HepG2 (cell line): ENCODE data around the gene SORD. TPM values are rescaled to one million over a fixed set of nuclear protein-coding genes. Genes with fewer than 3 reads are reported as not detected.

Source experiments
- ATAC-seq: fragments of 200-7000 bp; cut with Tn5 transposase; 3 replicates; pipeline ENCODE4 v1.9.1; 2020; ENCODE audit warnings: mild to moderate bottlenecking, moderate library complexity
- BruUV-seq: library from RNA; stranded (reverse); fragments of 400-500 nt; replicated peaks from 2 replicates; lab custom pipeline; 2021; lab: Mats Ljungman, UMichigan
- CTCF ChIA-PET: fragments of 300-600 bp; formaldehyde crosslinking; extraction: SDS; loops from one replicate; lab custom pipeline; 2021; ENCODE audit warnings: low total read pairs, inconsistent platforms, low intra/inter-chr PET ratio; lab: Yijun Ruan, JAX
- POLR2A ChIA-PET: fragments of 350-600 bp; sonication (Branson Sonifier 250); formaldehyde crosslinking; loops from one replicate; lab custom pipeline; 2020; ENCODE audit warnings: antibody characterized with exemption, inconsistent platforms; lab: Yijun Ruan, JAX
- DNase-seq: peaks from one replicate; pipeline ENCODE4 v3.0.0-alpha.2; 2015; ENCODE audit warnings: low spot score
- FAIRE-seq: peaks from 3 replicates; lab custom pipeline; 2011; peaks lifted over from hg19 to GRCh38; lab: Jason Lieb, UNC
- H2AFZ ChIP-seq: one replicate; pipeline ENCODE4 v1.6.1; 2011; ENCODE audit warnings: low read length, inconsistent platforms
- H3K27ac ChIP-seq: fragments of 300-600 bp; 3 replicates; pipeline ENCODE4 v1.8.0; 2011; ENCODE audit warnings: mixed run types, mild to moderate bottlenecking, mixed read lengths, low read length, inconsistent platforms; ENCODE audit not compliant: insufficient read depth; ENCODE audit errors: extremely low read length
- H3K27me3 ChIP-seq, 2 experiments: fragments of 200-600 bp in 1 of 2; 2 replicates in 1 of 2; 3 replicates in 1 of 2; pipeline versions ENCODE4 v1.6.0 to v1.8.0; 2011; ENCODE audit warnings: low read length in 2 of 2, mild to moderate bottlenecking in 2 of 2, moderate library complexity in 2 of 2, inconsistent platforms in 1 of 2; ENCODE audit not compliant: insufficient read depth in 2 of 2, control insufficient read depth in 1 of 2
- H3K36me3 ChIP-seq, 2 experiments: fragments of 200-600 bp in 1 of 2; replicated peaks in 1 of 2; 2 replicates in 1 of 2; 3 replicates in 1 of 2; pipeline versions ENCODE4 v1.5.1 to v1.8.0; 2011; ENCODE audit warnings: low read length in 2 of 2, inconsistent platforms in 1 of 2; ENCODE audit not compliant: insufficient read depth in 2 of 2, control insufficient read depth in 1 of 2
- H3K4me1 ChIP-seq: 2 replicates; pipeline ENCODE4 v1.5.1; 2012; ENCODE audit warnings: low read length, inconsistent platforms; ENCODE audit not compliant: insufficient read depth
- H3K4me2 ChIP-seq: 2 replicates; pipeline ENCODE4 v1.6.0; 2011; ENCODE audit warnings: low read depth, low read length, inconsistent platforms
- H3K4me3 ChIP-seq, 3 experiments: fragments of 200-600 bp in 1 of 3; sonication (generic), shearing (Covaris generic) in 1 of 3; replicated peaks in 1 of 3; 2 replicates each; pipeline ENCODE4 v1.5.1; 2011 to 2016; ENCODE audit warnings: low read length in 3 of 3, inconsistent platforms in 2 of 3, low read depth in 2 of 3, mild to moderate bottlenecking in 2 of 3, control low read depth in 1 of 3, mixed read lengths in 1 of 3; ENCODE audit not compliant: insufficient read depth in 1 of 3
- H3K79me2 ChIP-seq: one replicate; pipeline ENCODE4 v1.6.1; 2011; ENCODE audit warnings: low read length, inconsistent platforms; ENCODE audit not compliant: insufficient read depth
- H3K9ac ChIP-seq: 2 replicates; pipeline ENCODE4 v1.6.0; 2011; ENCODE audit warnings: mild to moderate bottlenecking, low read depth, low read length, inconsistent platforms; ENCODE audit not compliant: insufficient read depth
- H3K9me3 ChIP-seq: 2 replicates; pipeline ENCODE4 v1.5.1; 2012; ENCODE audit warnings: mild to moderate bottlenecking, low read length
- H4K20me1 ChIP-seq: 2 replicates; pipeline ENCODE4 v1.6.0; 2011; ENCODE audit warnings: inconsistent platforms, mild to moderate bottlenecking, low read length, moderate library complexity; ENCODE audit not compliant: insufficient read depth
- ATF7-NPFF ChIP-seq: sonication (generic); formaldehyde crosslinking; IDR thresholded peaks from 2 replicates; pipeline ENCODE4 v1.8.1; 2023; ENCODE audit warnings: mild to moderate bottlenecking, low read depth, missing genetic modification reagents, moderate library complexity
- PHF8 ChIP-seq: sonication (generic); formaldehyde crosslinking; IDR thresholded peaks from 2 replicates; pipeline ENCODE4 v1.5.0; 2020; ENCODE audit warnings: missing genetic modification reagents
- RBAK ChIP-seq: sonication (generic); formaldehyde crosslinking; IDR thresholded peaks from 2 replicates; pipeline ENCODE4 v1.5.1; 2020; ENCODE audit warnings: mild to moderate bottlenecking, missing genetic modification reagents
- RFXAP ChIP-seq: sonication (generic); formaldehyde crosslinking; IDR thresholded peaks from 2 replicates; pipeline ENCODE4 v1.4.0; 2020; ENCODE audit warnings: missing genetic modification reagents, borderline replicate concordance
- SKIL ChIP-seq: sonication (generic); formaldehyde crosslinking; IDR thresholded peaks from 2 replicates; pipeline ENCODE4 v1.8.0; 2022; ENCODE audit warnings: missing genetic modification reagents, mild to moderate bottlenecking, moderate library complexity, borderline replicate concordance
- SMARCC2 ChIP-seq: fragments of 450-650 bp; IDR thresholded peaks from 2 replicates; pipeline ENCODE4 v1.6.1; 2017; ENCODE audit warnings: antibody characterized with exemption, mild to moderate bottlenecking
- SPEN ChIP-seq: sonication (generic); formaldehyde crosslinking; IDR thresholded peaks from 2 replicates; pipeline ENCODE4 v1.5.1; 2020; ENCODE audit warnings: low read depth, mild to moderate bottlenecking, missing genetic modification reagents
- ZNF230 ChIP-seq: sonication (generic); formaldehyde crosslinking; IDR thresholded peaks from 2 replicates; pipeline ENCODE4 v1.4.0; 2020; ENCODE audit warnings: mild to moderate bottlenecking, missing genetic modification reagents
- ZNF691 ChIP-seq: sonication (generic); formaldehyde crosslinking; IDR thresholded peaks from 2 replicates; pipeline ENCODE4 v1.4.0; 2020; ENCODE audit warnings: missing genetic modification reagents, low read depth, mild to moderate bottlenecking, borderline replicate concordance
- ZNF75D ChIP-seq: sonication (generic); formaldehyde crosslinking; IDR thresholded peaks from 2 replicates; pipeline ENCODE4 v1.8.1; 2023; ENCODE audit warnings: missing genetic modification reagents, mild to moderate bottlenecking, borderline replicate concordance
- ZNF800 ChIP-seq: sonication (generic); formaldehyde crosslinking; IDR thresholded peaks from 2 replicates; pipeline ENCODE4 v1.4.0; 2020; ENCODE audit warnings: missing genetic modification reagents
- ZSCAN12 ChIP-seq: sonication (generic); formaldehyde crosslinking; IDR thresholded peaks from 2 replicates; pipeline ENCODE4 v1.9.0; 2021; ENCODE audit warnings: mild to moderate bottlenecking, missing genetic modification reagents
- ZSCAN21 ChIP-seq: sonication (generic); formaldehyde crosslinking; IDR thresholded peaks from 2 replicates; pipeline ENCODE4 v1.8.0; 2022; ENCODE audit warnings: mild to moderate bottlenecking, missing genetic modification reagents, moderate library complexity, borderline replicate concordance
- WGBS: methylation state at CpG from one replicate; pipeline ENCODE4 v1.1.6; 2017; ENCODE audit warnings: low lambda C conversion rate; 5-methylcytosine and 5-hydroxymethylcytosine counted together
- in situ Hi-C: cut with HindIII; loops from 2 replicates; pipeline ENCODE4 v1.10.0; 2017; ENCODE audit warnings: low pct_unique_long_range_greater_than_20kb; ENCODE audit not compliant: extremely low pct_ligation_motif_present
- intact Hi-C: fragments of 100-400 bp; cut with micrococcal nuclease; formaldehyde crosslinking; loops from one replicate; pipeline ENCODE4 v1.10.0; 2022; ENCODE audit not compliant: unreplicated experiment
- polyA plus RNA-seq, 8 experiments: library from polyadenylated mRNA; depleted of rRNA in 3 of 8; stranded (reverse) in 7 of 8; unstranded in 1 of 8; fragments of >200 nt; fragmentation: Illumina TruSeq in 4 of 8; extraction: Trizol in 4 of 8; gene quantifications; 2 replicates each; pipeline versions ENCODE4 v1.2.1 to v1.2.3, GENCODE V29; 2011 to 2016; ENCODE audit warnings: low read depth in 4 of 8, missing spikeins in 1 of 8, mixed read lengths in 1 of 8; ENCODE audit not compliant: insufficient read depth in 1 of 8
- total RNA-seq, 5 experiments: library from RNA; depleted of rRNA; stranded (reverse); fragments of >200 nt; fragmentation: Illumina TruSeq; extraction: Trizol; gene quantifications; 2 replicates each; pipeline ENCODE4 v1.2.3, GENCODE V29; 2016; ENCODE audit warnings: low read depth in 1 of 5

SORD gene
- total and polyA plus RNA-seq, 2 of the 13 experiments (the other 11 are each of a cell fraction or from before 2014, with no cell fraction given): 59.1 to 95.3 TPM

- Histone ChIP-seq H3K79me2 (no peaks in the 10 kb centered on the region), H3K9ac (no peak overlapping the region), H2AFZ (no peak overlapping the region), H4K20me1 (no peaks in the 10 kb centered on the region), H3K4me1 (peaks cover 3% of the 10 kb centered on the region), H3K4me3 (no peak overlapping the region), H3K9me3 (no peaks in the 10 kb centered on the region), H3K4me2 (no peak overlapping the region), H3K36me3 (no peaks in the 10 kb centered on the region), H3K27ac (no peak overlapping the region), H3K27me3 (peaks cover 0 to 3% of the 10 kb centered on the region in 2 experiments; a peak in 3 of 5 replicates)
- in situ Hi-C loops: loop anchor here (10.0 kb wide), 2 partner anchors 58 to 158 kb away; no protein-coding TSS in a partner anchor
- intact Hi-C loops: no loop called here
- TF ChIP-seq SPEN (CRISPR knock-in tag): no peak
- no peak for TF ChIP-seq ZNF800 (CRISPR knock-in tag)
- TF ChIP-seq ATF7-NPFF (CRISPR knock-in tag): no peak
- TF ChIP-seq SKIL: no peak
- TF ChIP-seq RBAK: no peak
- no peak for TF ChIP-seq SMARCC2
- TF ChIP-seq ZNF691 (CRISPR knock-in tag): no peak
- TF ChIP-seq ZNF75D: no peak
- TF ChIP-seq PHF8 (CRISPR knock-in tag): no peak
- no peak for TF ChIP-seq RFXAP (CRISPR knock-in tag)
- no peak for TF ChIP-seq ZNF230 (CRISPR knock-in tag)
- no peak for TF ChIP-seq ZSCAN12
- no peak for TF ChIP-seq ZSCAN21 (CRISPR knock-in tag)
- ATAC-seq: no peak
- WGBS: 83% methylated on average over 7 of the region's 7 CpGs
- POLR2A ChIA-PET: no interaction called here
- no peak for DNase-seq
- FAIRE-seq: no peak
- CTCF ChIA-PET: no interaction called here
- no TSS peak for BruUV-seq
Observed at GRCh38 chr15:45122719-45123118, 99.7 kb downstream of the SORD start.
